Mammary epithelial cell (primary cell): ENCODE data around the gene DPPA2.

Experiments used
- EZH2 ChIP-seq: IDR thresholded peaks from 2 replicates; pipeline ENCODE4 v1.6.1; 2012; ENCODE audit warnings: low read length, inconsistent platforms, borderline replicate concordance
- TF ChIP-seq, protein P1 (sequence below), 2 donors: IDR thresholded peaks in 1 of 2; conservative IDR thresholded peaks in 1 of 2; 2 replicates each; pipeline ENCODE4 v1.5.1; 2011 to 2012; ENCODE audit warnings: inconsistent platforms in 2 of 2, low read length in 2 of 2, mild to moderate bottlenecking in 2 of 2, control low read depth in 1 of 2, low read depth in 1 of 2; ENCODE audit not compliant: insufficient read depth in 1 of 2; ENCODE audit errors: extremely low read depth in 1 of 2

DNA sequence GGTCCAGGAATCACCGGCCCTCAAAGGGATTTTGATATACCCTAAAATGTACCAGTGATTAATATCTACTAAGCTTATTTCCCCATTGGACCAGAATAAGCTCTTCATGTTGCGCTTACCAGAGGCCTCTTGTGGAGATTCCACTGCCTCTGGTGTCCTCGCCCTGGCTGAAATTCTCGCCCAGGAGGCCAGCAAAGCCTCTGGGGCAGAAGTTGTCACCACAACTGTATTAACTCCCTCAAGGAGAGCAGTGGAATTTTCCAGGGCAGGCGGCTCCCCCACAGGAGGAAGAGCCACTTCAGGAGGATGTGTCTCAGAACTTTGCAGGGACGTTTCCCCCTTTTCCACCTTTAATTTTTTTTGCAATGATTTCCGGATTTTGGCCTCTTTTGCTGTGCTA, 14.1 kb upstream of the DPPA2 start:
- TF ChIP-seq, protein P1, sequence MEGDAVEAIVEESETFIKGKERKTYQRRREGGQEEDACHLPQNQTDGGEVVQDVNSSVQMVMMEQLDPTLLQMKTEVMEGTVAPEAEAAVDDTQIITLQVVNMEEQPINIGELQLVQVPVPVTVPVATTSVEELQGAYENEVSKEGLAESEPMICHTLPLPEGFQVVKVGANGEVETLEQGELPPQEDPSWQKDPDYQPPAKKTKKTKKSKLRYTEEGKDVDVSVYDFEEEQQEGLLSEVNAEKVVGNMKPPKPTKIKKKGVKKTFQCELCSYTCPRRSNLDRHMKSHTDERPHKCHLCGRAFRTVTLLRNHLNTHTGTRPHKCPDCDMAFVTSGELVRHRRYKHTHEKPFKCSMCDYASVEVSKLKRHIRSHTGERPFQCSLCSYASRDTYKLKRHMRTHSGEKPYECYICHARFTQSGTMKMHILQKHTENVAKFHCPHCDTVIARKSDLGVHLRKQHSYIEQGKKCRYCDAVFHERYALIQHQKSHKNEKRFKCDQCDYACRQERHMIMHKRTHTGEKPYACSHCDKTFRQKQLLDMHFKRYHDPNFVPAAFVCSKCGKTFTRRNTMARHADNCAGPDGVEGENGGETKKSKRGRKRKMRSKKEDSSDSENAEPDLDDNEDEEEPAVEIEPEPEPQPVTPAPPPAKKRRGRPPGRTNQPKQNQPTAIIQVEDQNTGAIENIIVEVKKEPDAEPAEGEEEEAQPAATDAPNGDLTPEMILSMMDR (conservative IDR thresholded peaks at IDR 0.05 in 1 of 2, IDR thresholded peaks at IDR 0.05 in 1 of 2; ENCODE audit: extremely low read depth in 1 of 2, insufficient read depth in 1 of 2, low read depth in 1 of 2, low read length in 2 of 2): no peak
- TF ChIP-seq EZH2: no peak
